HepG2 (cell line): ENCODE data around the gene SMAD6. TPM values are rescaled to one million over a fixed set of nuclear protein-coding genes. Genes with fewer than 3 reads are reported as not detected.

Experiments used
- ATAC-seq: fragments of 200-7000 bp; cut with Tn5 transposase; 3 replicates; pipeline ENCODE4 v1.9.1; 2020; ENCODE audit warnings: mild to moderate bottlenecking, moderate library complexity
- BruUV-seq: library from RNA; stranded (reverse); fragments of 400-500 nt; replicated peaks from 2 replicates; lab custom pipeline; 2021; lab: Mats Ljungman, UMichigan
- CTCF ChIA-PET: fragments of 300-600 bp; formaldehyde crosslinking; extraction: SDS; loops from one replicate; lab custom pipeline; 2021; ENCODE audit warnings: low total read pairs, inconsistent platforms, low intra/inter-chr PET ratio; lab: Yijun Ruan, JAX
- POLR2A ChIA-PET: fragments of 350-600 bp; sonication (Branson Sonifier 250); formaldehyde crosslinking; loops from one replicate; lab custom pipeline; 2020; ENCODE audit warnings: antibody characterized with exemption, inconsistent platforms; lab: Yijun Ruan, JAX
- DNase-seq: peaks from one replicate; pipeline ENCODE4 v3.0.0-alpha.2; 2015; ENCODE audit warnings: low spot score
- FAIRE-seq: peaks from 3 replicates; lab custom pipeline; 2011; peaks lifted over from hg19 to GRCh38; lab: Jason Lieb, UNC
- H2AFZ ChIP-seq: one replicate; pipeline ENCODE4 v1.6.1; 2011; ENCODE audit warnings: low read length, inconsistent platforms
- H3K27ac ChIP-seq: fragments of 300-600 bp; 3 replicates; pipeline ENCODE4 v1.8.0; 2011; ENCODE audit warnings: mixed run types, mild to moderate bottlenecking, mixed read lengths, low read length, inconsistent platforms; ENCODE audit not compliant: insufficient read depth; ENCODE audit errors: extremely low read length
- H3K27me3 ChIP-seq, 2 experiments: fragments of 200-600 bp in 1 of 2; 2 replicates in 1 of 2; 3 replicates in 1 of 2; pipeline versions ENCODE4 v1.6.0 to v1.8.0; 2011; ENCODE audit warnings: low read length in 2 of 2, mild to moderate bottlenecking in 2 of 2, moderate library complexity in 2 of 2, inconsistent platforms in 1 of 2; ENCODE audit not compliant: insufficient read depth in 2 of 2, control insufficient read depth in 1 of 2
- H3K36me3 ChIP-seq, 2 experiments: fragments of 200-600 bp in 1 of 2; replicated peaks in 1 of 2; 2 replicates in 1 of 2; 3 replicates in 1 of 2; pipeline versions ENCODE4 v1.5.1 to v1.8.0; 2011; ENCODE audit warnings: low read length in 2 of 2, inconsistent platforms in 1 of 2; ENCODE audit not compliant: insufficient read depth in 2 of 2, control insufficient read depth in 1 of 2
- H3K4me1 ChIP-seq: 2 replicates; pipeline ENCODE4 v1.5.1; 2012; ENCODE audit warnings: low read length, inconsistent platforms; ENCODE audit not compliant: insufficient read depth
- H3K4me2 ChIP-seq: 2 replicates; pipeline ENCODE4 v1.6.0; 2011; ENCODE audit warnings: low read depth, low read length, inconsistent platforms
- H3K4me3 ChIP-seq, 3 experiments: fragments of 200-600 bp in 1 of 3; sonication (generic), shearing (Covaris generic) in 1 of 3; replicated peaks in 1 of 3; 2 replicates each; pipeline ENCODE4 v1.5.1; 2011 to 2016; ENCODE audit warnings: low read length in 3 of 3, inconsistent platforms in 2 of 3, low read depth in 2 of 3, mild to moderate bottlenecking in 2 of 3, control low read depth in 1 of 3, mixed read lengths in 1 of 3; ENCODE audit not compliant: insufficient read depth in 1 of 3
- H3K79me2 ChIP-seq: one replicate; pipeline ENCODE4 v1.6.1; 2011; ENCODE audit warnings: low read length, inconsistent platforms; ENCODE audit not compliant: insufficient read depth
- H3K9ac ChIP-seq: 2 replicates; pipeline ENCODE4 v1.6.0; 2011; ENCODE audit warnings: mild to moderate bottlenecking, low read depth, low read length, inconsistent platforms; ENCODE audit not compliant: insufficient read depth
- H3K9me3 ChIP-seq: 2 replicates; pipeline ENCODE4 v1.5.1; 2012; ENCODE audit warnings: mild to moderate bottlenecking, low read length
- H4K20me1 ChIP-seq: 2 replicates; pipeline ENCODE4 v1.6.0; 2011; ENCODE audit warnings: inconsistent platforms, mild to moderate bottlenecking, low read length, moderate library complexity; ENCODE audit not compliant: insufficient read depth
- ELF3 ChIP-seq: IDR thresholded peaks from 2 replicates; pipeline ENCODE4 v1.6.1; 2016; ENCODE audit warnings: missing genetic modification reagents, missing compliant biosample characterization
- POLR2G ChIP-seq: fragments of 200-400 bp; formaldehyde crosslinking; IDR thresholded peaks from 2 replicates; pipeline ENCODE4 v1.6.1; 2018; ENCODE audit warnings: mild to moderate bottlenecking, low read depth, low read length, moderate library complexity
- RARA ChIP-seq: IDR thresholded peaks from 2 replicates; pipeline ENCODE4 v1.6.1; 2016; ENCODE audit warnings: missing genetic modification reagents, missing compliant biosample characterization
- SALL2 ChIP-seq: sonication (generic); formaldehyde crosslinking; IDR thresholded peaks from 2 replicates; pipeline ENCODE4 v1.8.1; 2023; ENCODE audit warnings: mild to moderate bottlenecking, missing genetic modification reagents, inconsistent platforms
- WGBS: methylation state at CpG from one replicate; pipeline ENCODE4 v1.1.6; 2017; ENCODE audit warnings: low lambda C conversion rate; 5-methylcytosine and 5-hydroxymethylcytosine counted together
- in situ Hi-C: cut with HindIII; loops from 2 replicates; pipeline ENCODE4 v1.10.0; 2017; ENCODE audit warnings: low pct_unique_long_range_greater_than_20kb; ENCODE audit not compliant: extremely low pct_ligation_motif_present
- intact Hi-C: fragments of 100-400 bp; cut with micrococcal nuclease; formaldehyde crosslinking; loops from one replicate; pipeline ENCODE4 v1.10.0; 2022; ENCODE audit not compliant: unreplicated experiment
- polyA plus RNA-seq, 8 experiments: library from polyadenylated mRNA; depleted of rRNA in 3 of 8; stranded (reverse) in 7 of 8; unstranded in 1 of 8; fragments of >200 nt; fragmentation: Illumina TruSeq in 4 of 8; extraction: Trizol in 4 of 8; gene quantifications; 2 replicates each; pipeline versions ENCODE4 v1.2.1 to v1.2.3, GENCODE V29; 2011 to 2016; ENCODE audit warnings: low read depth in 4 of 8, missing spikeins in 1 of 8, mixed read lengths in 1 of 8; ENCODE audit not compliant: insufficient read depth in 1 of 8
- total RNA-seq, 5 experiments: library from RNA; depleted of rRNA; stranded (reverse); fragments of >200 nt; fragmentation: Illumina TruSeq; extraction: Trizol; gene quantifications; 2 replicates each; pipeline ENCODE4 v1.2.3, GENCODE V29; 2016; ENCODE audit warnings: low read depth in 1 of 5
- TF ChIP-seq, protein P1 (sequence below): sonication (generic); formaldehyde crosslinking; IDR thresholded peaks from 2 replicates; pipeline ENCODE4 v1.5.1; 2020; ENCODE audit warnings: mild to moderate bottlenecking, missing genetic modification reagents, moderate library complexity
- TF ChIP-seq, protein P2 (sequence below): sonication (generic); formaldehyde crosslinking; conservative IDR thresholded peaks from 2 replicates; pipeline ENCODE4 v1.4.0; 2020; ENCODE audit warnings: missing genetic modification reagents

Gene SMAD6
- total and polyA plus RNA-seq, 2 of the 13 experiments (the other 11 are each of a cell fraction or from before 2014, with no cell fraction given), result 3.3 to 4.4 TPM

DNA sequence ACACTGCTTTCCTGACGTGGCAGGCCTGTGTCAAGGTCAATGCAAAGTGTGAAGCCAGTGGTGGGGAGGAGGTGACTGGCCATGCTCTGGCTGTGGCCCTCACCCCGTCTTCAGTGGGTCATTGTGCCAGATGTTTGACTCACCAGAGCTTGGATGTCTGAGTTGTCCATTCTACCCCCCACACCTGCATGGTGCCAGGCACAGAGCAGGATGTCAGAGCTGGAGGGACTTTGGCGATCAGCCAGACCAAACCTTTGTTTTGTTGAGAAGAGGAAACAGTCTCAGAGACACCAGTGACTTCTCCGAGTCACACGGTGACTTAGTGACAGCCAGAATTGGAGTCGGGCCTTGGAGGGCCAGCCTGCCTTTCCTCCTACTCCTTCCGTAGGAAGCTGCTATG lies 49.5 kb downstream of the SMAD6 start (continued):
- TF ChIP-seq, protein P1, sequence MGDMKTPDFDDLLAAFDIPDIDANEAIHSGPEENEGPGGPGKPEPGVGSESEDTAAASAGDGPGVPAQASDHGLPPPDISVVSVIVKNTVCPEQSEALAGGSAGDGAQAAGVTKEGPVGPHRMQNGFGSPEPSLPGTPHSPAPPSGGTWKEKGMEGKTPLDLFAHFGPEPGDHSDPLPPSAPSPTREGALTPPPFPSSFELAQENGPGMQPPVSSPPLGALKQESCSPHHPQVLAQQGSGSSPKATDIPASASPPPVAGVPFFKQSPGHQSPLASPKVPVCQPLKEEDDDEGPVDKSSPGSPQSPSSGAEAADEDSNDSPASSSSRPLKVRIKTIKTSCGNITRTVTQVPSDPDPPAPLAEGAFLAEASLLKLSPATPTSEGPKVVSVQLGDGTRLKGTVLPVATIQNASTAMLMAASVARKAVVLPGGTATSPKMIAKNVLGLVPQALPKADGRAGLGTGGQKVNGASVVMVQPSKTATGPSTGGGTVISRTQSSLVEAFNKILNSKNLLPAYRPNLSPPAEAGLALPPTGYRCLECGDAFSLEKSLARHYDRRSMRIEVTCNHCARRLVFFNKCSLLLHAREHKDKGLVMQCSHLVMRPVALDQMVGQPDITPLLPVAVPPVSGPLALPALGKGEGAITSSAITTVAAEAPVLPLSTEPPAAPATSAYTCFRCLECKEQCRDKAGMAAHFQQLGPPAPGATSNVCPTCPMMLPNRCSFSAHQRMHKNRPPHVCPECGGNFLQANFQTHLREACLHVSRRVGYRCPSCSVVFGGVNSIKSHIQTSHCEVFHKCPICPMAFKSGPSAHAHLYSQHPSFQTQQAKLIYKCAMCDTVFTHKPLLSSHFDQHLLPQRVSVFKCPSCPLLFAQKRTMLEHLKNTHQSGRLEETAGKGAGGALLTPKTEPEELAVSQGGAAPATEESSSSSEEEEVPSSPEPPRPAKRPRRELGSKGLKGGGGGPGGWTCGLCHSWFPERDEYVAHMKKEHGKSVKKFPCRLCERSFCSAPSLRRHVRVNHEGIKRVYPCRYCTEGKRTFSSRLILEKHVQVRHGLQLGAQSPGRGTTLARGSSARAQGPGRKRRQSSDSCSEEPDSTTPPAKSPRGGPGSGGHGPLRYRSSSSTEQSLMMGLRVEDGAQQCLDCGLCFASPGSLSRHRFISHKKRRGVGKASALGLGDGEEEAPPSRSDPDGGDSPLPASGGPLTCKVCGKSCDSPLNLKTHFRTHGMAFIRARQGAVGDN (CRISPR knock-in tag), result peak; percentile 44
- peak; percentile 55; the same call in 1 of the 2 replicates for TF ChIP-seq RARA (CRISPR knock-in tag)
- 0 out of 2 replicates have a peak, but pooled peaks have one; percentile 20 for TF ChIP-seq ELF3
- TF ChIP-seq, protein P2, sequence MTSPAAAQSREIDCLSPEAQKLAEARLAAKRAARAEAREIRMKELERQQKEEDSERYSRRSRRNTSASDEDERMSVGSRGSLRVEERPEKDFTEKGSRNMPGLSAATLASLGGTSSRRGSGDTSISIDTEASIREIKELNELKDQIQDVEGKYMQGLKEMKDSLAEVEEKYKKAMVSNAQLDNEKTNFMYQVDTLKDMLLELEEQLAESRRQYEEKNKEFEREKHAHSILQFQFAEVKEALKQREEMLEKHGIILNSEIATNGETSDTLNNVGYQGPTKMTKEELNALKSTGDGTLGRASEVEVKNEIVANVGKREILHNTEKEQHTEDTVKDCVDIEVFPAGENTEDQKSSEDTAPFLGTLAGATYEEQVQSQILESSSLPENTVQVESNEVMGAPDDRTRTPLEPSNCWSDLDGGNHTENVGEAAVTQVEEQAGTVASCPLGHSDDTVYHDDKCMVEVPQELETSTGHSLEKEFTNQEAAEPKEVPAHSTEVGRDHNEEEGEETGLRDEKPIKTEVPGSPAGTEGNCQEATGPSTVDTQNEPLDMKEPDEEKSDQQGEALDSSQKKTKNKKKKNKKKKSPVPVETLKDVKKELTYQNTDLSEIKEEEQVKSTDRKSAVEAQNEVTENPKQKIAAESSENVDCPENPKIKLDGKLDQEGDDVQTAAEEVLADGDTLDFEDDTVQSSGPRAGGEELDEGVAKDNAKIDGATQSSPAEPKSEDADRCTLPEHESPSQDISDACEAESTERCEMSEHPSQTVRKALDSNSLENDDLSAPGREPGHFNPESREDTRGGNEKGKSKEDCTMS, result no peak

DNA sequence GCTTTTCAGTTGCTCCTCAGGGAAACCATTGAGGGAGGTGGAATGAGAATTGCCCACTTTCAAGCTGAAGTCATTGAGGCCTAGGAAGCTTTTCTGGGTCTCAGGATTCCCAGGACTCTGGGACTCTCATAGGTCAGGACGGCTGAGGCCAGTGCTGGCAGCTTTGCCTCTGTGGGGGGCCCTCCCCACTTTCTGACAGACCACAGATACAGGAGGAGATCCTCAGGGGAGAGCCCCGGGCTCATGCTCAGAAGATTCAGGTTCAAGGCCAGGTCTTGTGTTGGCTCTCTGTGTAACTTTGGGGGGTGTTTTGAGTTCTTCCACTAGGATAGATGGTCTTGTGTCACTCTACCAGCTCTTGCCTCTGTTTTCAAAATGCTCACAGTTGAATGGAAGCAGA lies 50.0 kb downstream of the SMAD6 start:
- H3K27ac ChIP-seq, result no peak overlapping the region
- H3K9ac ChIP-seq, result no peak overlapping the region
- no peak for DNase-seq
- no peaks in the 10 kb centered on the region for H4K20me1 ChIP-seq
- H3K79me2 ChIP-seq, result no peaks in the 10 kb centered on the region
- no peak overlapping the region for H2AFZ ChIP-seq
- CTCF ChIA-PET, result no interaction called here
- H3K9me3 ChIP-seq, result peaks cover 10% of the 10 kb centered on the region
- in situ Hi-C loops (no loop called here), intact Hi-C loops (no loop called here)
- WGBS, result 70% methylated on average over 2 of the region's 2 CpGs
- no TSS peak for BruUV-seq
- POLR2A ChIA-PET, result interaction anchor here (1.0 to 3.3 kb wide), 3 partner anchors 14 to 51 kb away, joined by 4 to 14 read pairs (median 12); no protein-coding TSS in a partner anchor
- no peak overlapping the region for H3K4me2 ChIP-seq
- H3K4me3 ChIP-seq, result no peak overlapping the region
- H3K27me3 ChIP-seq, result no peaks in the 10 kb centered on the region
- H3K36me3 ChIP-seq, result no peaks in the 10 kb centered on the region
- FAIRE-seq, result no peak
- ATAC-seq, result no peak
- peaks cover 52% of the 10 kb centered on the region for H3K4me1 ChIP-seq
- TF ChIP-seq POLR2G, result no peak
- TF ChIP-seq SALL2 (CRISPR knock-in tag), result no peak
- TF ChIP-seq RARA (CRISPR knock-in tag), result peak; percentile 32; the same call in 1 of the 2 replicates
